HAP-1 (cell line): ENCODE results near the gene NCKAP5.

ENCODE experiments used
- DNase-seq, 2 experiments: peaks; one replicate each; pipeline ENCODE4 v3.0.0-alpha.2; 2016 to 2020; ENCODE audit warnings: low spot score in 2 of 2
- H3K27me3 ChIP-seq: fragments of 250-450 bp; sonication (Bioruptor Pico); 2 replicates; pipeline ENCODE4 v1.5.1; 2020; ENCODE audit warnings: low read depth, mild to moderate bottlenecking, moderate library complexity
- H3K36me3 ChIP-seq: fragments of 250-450 bp; sonication (Bioruptor Pico); replicated peaks from 2 replicates; pipeline ENCODE4 v1.5.1; 2020; ENCODE audit warnings: mild to moderate bottlenecking
- H3K4me1 ChIP-seq: fragments of 250-450 bp; sonication (Bioruptor Pico); 2 replicates; pipeline ENCODE4 v1.5.1; 2020; ENCODE audit warnings: mild to moderate bottlenecking
- H3K4me3 ChIP-seq: fragments of 250-450 bp; sonication (Bioruptor Pico); 2 replicates; pipeline ENCODE4 v1.5.1; 2020; ENCODE audit warnings: mild to moderate bottlenecking, moderate library complexity
- H3K9me3 ChIP-seq: fragments of 250-450 bp; sonication (Bioruptor Pico); 2 replicates; pipeline ENCODE4 v1.5.1; 2020; ENCODE audit warnings: mild to moderate bottlenecking, moderate library complexity
- in situ Hi-C: fragments of 300-500 bp; cut with MboI; formaldehyde crosslinking; loops from 3 replicates; pipeline ENCODE4 v1.14.3; 2020; ENCODE audit warnings: low sequenced_read_pairs, inconsistent platforms, mixed read lengths

Gene NCKAP5

DNA sequence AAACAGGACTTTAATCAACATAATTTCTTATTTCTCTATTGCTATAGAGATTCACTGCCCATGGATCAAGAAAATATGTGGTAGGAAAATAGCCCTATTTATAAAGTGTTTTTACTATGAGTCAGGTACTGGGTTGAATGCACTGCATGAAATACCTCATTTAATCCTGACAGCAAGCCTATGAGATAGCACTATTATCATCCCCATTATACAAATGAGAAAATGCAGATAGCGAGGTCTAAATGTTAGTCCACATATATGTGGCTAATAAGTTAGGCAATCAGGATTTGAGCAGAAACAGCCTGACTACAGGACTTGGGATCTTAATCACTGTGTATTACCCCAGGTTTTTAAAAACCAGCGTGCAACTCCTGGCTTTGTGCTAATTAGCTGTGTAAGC is 889.8 kb downstream of the NCKAP5 start:
- H3K4me3 ChIP-seq: no peak overlapping the region
- H3K27me3 ChIP-seq: no peaks in the 10 kb centered on the region
- in situ Hi-C loops: no loop called here
- H3K9me3 ChIP-seq: no peaks in the 10 kb centered on the region
- H3K4me1 ChIP-seq: no peaks in the 10 kb centered on the region
- no peaks in the 10 kb centered on the region for H3K36me3 ChIP-seq
- DNase-seq: no peak

- no peaks in the 10 kb centered on the region for H3K36me3 ChIP-seq
- no peak for DNase-seq
- in situ Hi-C loops: no loop called here
These were observed 890.6 kb downstream of the NCKAP5 start for GRCh38 chr2:132677661-132678060.

GRCh38 chr2:132676999-132677398 is 891.3 kb downstream of the NCKAP5 start:
- no peaks in the 10 kb centered on the region for H3K27me3 ChIP-seq

More at GRCh38 chr2:132677661-132678060, 890.6 kb downstream of the NCKAP5 start:
- Histone ChIP-seq H3K9me3 (no peaks in the 10 kb centered on the region), H3K27me3 (no peaks in the 10 kb centered on the region), H3K4me1 (no peaks in the 10 kb centered on the region), H3K4me3 (no peak overlapping the region)

GRCh38 chr2:132671151-132671835 is 897.0 kb downstream of the NCKAP5 start:
- in situ Hi-C loops: no loop called here
- Histone ChIP-seq H3K4me1 (no peaks in the 10 kb centered on the region), H3K36me3 (no peaks in the 10 kb centered on the region), H3K4me3 (no peak overlapping the region), H3K27me3 (peaks cover 4% of the 10 kb centered on the region), H3K9me3 (no peaks in the 10 kb centered on the region)
- DNase-seq: no peak

More at GRCh38 chr2:132676999-132677398, 891.3 kb downstream of the NCKAP5 start:
- no peak for DNase-seq
- Histone ChIP-seq H3K36me3 (no peaks in the 10 kb centered on the region), H3K9me3 (no peaks in the 10 kb centered on the region), H3K4me3 (no peak overlapping the region), H3K4me1 (no peaks in the 10 kb centered on the region)
- in situ Hi-C loops: no loop called here

GRCh38 chr2:132670496-132671150 is 897.6 kb downstream of the NCKAP5 start:
- Histone ChIP-seq H3K4me1 (no peaks in the 10 kb centered on the region), H3K27me3 (peaks cover 4% of the 10 kb centered on the region), H3K9me3 (no peaks in the 10 kb centered on the region), H3K4me3 (no peak overlapping the region), H3K36me3 (no peaks in the 10 kb centered on the region)
- DNase-seq: no peak
- in situ Hi-C loops: no loop called here

DNA sequence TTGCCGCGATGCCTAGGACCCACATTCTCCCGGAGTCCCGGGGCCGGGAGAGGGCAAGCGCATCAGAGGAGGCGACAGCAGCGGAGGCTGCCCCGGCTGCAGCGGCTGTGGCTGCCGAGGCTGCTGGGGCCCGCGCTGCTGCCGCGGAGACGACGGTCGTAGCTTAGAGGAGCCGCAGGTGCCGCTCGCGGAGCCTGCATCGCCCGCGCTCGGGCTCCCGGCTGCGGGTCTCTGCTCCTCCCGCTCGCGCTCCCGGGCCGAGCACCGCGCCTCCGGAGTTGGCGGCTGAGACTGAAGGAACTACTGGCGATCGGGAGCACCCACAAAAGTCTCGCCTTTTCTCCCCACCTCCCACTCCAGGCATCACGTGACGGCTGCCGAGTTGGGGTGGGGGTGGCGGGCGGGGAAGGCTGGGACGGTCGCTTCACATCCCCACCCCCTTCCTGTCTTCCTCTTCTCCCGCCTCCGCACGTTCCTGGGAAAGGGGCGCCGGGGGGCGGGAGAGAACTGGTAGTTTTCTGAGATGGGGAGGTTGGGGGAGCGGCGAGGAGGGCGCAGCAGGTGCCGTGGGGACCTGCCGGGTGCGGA is 898.3 kb downstream of the NCKAP5 start, which contains the start of gene LYPD1:
LYPD1 (minus strand) TSS at position 298 of the 588 bp plus-strand sequence; CDS start at position 25, 273 bp downstream.
- Histone ChIP-seq H3K4me3 (no peak within 1 kb of the TSS), H3K27me3 (peaks cover 4% of the 10 kb centered on the region), H3K9me3 (no peaks in the 10 kb centered on the region), H3K36me3 (no peaks in the 10 kb centered on the region), H3K4me1 (no peaks in the 10 kb centered on the region)
- DNase-seq: no peak
- in situ Hi-C loops: no loop called here

DNA sequence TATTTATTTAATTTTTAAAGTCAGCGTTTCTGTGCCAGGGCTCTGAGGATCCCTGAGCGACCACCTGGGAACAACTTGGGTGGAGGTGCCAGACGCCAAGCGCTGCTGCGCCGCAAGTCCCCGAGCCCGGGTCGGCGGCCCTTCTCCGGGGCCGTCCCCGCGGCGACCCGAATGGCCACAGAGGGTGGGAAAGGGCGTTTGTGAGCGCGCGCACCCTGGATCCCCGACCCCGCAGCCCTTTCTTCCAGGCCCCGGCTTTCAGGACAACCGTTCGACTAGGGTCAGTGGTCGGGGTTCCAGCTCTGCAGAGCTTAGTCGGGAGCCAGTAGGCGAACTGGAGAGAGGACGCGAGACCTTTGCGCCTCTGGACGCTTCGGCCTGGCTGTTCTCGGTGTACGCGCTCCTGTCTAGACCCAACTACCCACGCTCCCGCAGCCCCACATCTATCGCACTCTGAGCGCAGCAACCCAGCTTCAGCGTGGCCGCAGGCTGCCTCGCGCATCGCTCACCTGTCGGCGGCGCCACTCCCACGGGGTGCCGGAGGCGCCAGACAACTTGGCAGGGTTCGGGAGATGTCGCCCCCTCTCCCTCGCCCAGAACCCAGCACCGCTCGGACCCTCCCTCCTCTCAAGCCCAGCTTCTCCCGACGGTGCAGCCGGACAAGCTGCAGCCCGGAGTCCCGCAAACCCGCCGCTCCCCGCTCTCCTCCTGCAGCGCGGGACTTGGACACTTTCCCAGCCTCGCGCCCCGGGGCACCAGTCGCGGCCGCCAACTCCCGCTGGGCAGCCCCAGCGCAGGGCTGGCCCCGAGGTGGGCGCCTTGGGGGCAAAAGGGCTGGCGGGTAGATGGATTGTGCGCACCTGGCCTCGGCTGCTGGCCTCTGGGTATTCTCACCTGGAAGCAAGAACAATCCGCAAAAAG is 899.0 kb downstream of the NCKAP5 start:
- Histone ChIP-seq H3K4me1 (no peaks in the 10 kb centered on the region), H3K4me3 (no peak overlapping the region), H3K27me3 (peaks cover 4% of the 10 kb centered on the region), H3K36me3 (no peaks in the 10 kb centered on the region), H3K9me3 (no peaks in the 10 kb centered on the region)
- no peak for DNase-seq
- in situ Hi-C loops: no loop called here

- no peaks in the 10 kb centered on the region for H3K4me1 ChIP-seq
- DNase-seq: no peak
- H3K27me3 ChIP-seq: peaks cover 4% of the 10 kb centered on the region
- H3K36me3 ChIP-seq: no peaks in the 10 kb centered on the region
- H3K4me3 ChIP-seq: no peak overlapping the region
- in situ Hi-C loops: no loop called here
- no peaks in the 10 kb centered on the region for H3K9me3 ChIP-seq
These were observed 900.0 kb downstream of the NCKAP5 start for GRCh38 chr2:132668189-132668823.

- Histone ChIP-seq H3K4me3 (no peak overlapping the region), H3K4me1 (no peaks in the 10 kb centered on the region), H3K36me3 (no peaks in the 10 kb centered on the region), H3K9me3 (no peaks in the 10 kb centered on the region), H3K27me3 (peaks cover 4% of the 10 kb centered on the region)
- no peak for DNase-seq
- in situ Hi-C loops: no loop called here
These were observed 900.6 kb downstream of the NCKAP5 start for GRCh38 chr2:132667706-132668105.

DNA sequence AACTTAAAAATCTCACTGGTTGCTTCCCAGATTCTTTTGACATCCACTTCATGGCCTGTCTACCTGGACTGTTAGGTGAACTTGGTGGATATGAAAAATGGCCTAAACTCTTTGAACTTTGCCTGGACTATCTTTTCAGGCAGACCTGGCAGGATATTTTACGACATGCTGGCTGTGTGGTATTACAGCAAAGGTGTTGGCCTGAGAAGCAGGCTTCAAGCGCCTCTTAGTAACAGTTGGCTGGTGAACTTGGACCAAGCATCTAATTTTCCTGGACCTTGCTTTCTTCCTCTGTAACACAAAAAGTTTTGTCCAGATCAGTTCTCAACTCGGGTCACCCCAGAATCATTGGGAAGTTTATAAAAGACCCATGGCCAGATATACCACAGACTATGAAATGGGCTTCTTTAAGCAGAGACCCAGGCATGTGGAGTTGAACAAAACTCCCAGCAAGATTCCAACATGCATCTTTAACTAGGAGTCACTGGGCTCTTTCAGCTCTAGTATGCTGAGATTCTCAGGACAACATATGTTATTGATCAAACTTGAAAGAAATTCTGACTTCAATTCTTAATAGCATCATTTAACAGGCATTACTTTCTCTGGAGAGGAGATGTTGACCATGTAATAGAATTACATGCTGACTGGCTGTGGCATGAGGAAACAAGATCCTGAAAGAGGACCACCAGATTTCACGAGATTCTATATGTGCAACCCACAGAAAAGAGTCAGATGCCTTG is 902.7 kb downstream of the NCKAP5 start:
- in situ Hi-C loops: no loop called here
- peaks cover 4% of the 10 kb centered on the region for H3K27me3 ChIP-seq
- H3K9me3 ChIP-seq: no peaks in the 10 kb centered on the region
- H3K4me3 ChIP-seq: no peak overlapping the region
- no peaks in the 10 kb centered on the region for H3K4me1 ChIP-seq
- no peak for DNase-seq
- H3K36me3 ChIP-seq: no peaks in the 10 kb centered on the region

DNA sequence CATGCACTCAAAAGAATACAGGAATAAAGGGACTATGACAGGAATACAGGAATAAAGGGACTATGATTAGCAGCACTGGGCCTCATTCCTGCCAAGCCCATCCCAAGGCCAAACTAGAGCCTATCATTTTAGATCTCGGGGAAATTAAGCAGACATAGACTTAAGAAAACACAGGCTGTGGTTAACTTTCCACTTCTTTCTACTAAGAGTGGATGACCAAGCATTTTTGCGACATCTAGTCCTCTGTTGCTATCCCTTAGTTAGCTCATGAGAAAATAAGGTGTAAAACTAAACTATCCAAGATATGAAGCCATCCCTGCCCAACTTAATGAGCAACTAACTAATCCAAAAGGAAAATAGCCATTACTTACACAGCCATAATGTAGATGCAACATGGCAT is 904.2 kb downstream of the NCKAP5 start:
- in situ Hi-C loops: no loop called here
- no peak overlapping the region for H3K4me3 ChIP-seq
- H3K27me3 ChIP-seq: peaks cover 2% of the 10 kb centered on the region; the same call in 1 of the 2 replicates
- no peaks in the 10 kb centered on the region for H3K36me3 ChIP-seq
- H3K9me3 ChIP-seq: no peaks in the 10 kb centered on the region
- H3K4me1 ChIP-seq: no peaks in the 10 kb centered on the region
- no peak for DNase-seq

GRCh38 chr2:132662732-132663131 is 905.5 kb downstream of the NCKAP5 start:
- in situ Hi-C loops: no loop called here
- no peaks in the 10 kb centered on the region for H3K9me3 ChIP-seq
- no peak overlapping the region for H3K4me3 ChIP-seq
- H3K27me3 ChIP-seq: 0 out of 2 replicates have a peak, but pooled peaks cover 2% of the 10 kb centered on the region
- H3K4me1 ChIP-seq: no peaks in the 10 kb centered on the region
- no peaks in the 10 kb centered on the region for H3K36me3 ChIP-seq
- DNase-seq: no peak
